ENCODE measurements around the gene RAD54L.

Gene RAD54L

GRCh38 chr1:46278807-46279206 lies 31.2 kb downstream of the RAD54L start:
- Histone ChIP-seq H3K36me3 (ENCODE audit: insufficient read depth, insufficient read length, low read length) (peaks cover 96% of the 10 kb centered on the region), H3K9me3 (ENCODE audit: insufficient read depth, low read length) (no peaks in the 10 kb centered on the region), H3K4me3 (ENCODE audit: insufficient read length, low read depth) (no peak overlapping the region), H3K4me1 (ENCODE audit: insufficient read depth, insufficient read length) (no peaks in the 10 kb centered on the region), H3K9ac (ENCODE audit: insufficient read length, low read depth) (no peak overlapping the region), H3K27me3 (ENCODE audit: insufficient read depth, insufficient read length) (no peaks in the 10 kb centered on the region)
- DNase-seq (ENCODE audit: low read depth, low spot score): no peak
- no peak for TF ChIP-seq YY1 (IDR thresholded peaks at IDR 0.05; ENCODE audit: insufficient read depth, insufficient read length)
- no peak for TF ChIP-seq ZNF274 (IDR thresholded peaks at IDR 0.05; ENCODE audit: low read depth, low read length)
- TF ChIP-seq SUZ12 (IDR thresholded peaks at IDR 0.05; ENCODE audit: extremely low read depth, insufficient read depth, insufficient read length): no peak

- Histone ChIP-seq H3K27me3 (ENCODE audit: insufficient read depth, insufficient read length) (no peaks in the 10 kb centered on the region), H3K4me3 (ENCODE audit: insufficient read length, low read depth) (no peak overlapping the region), H3K9ac (ENCODE audit: insufficient read length, low read depth) (no peak overlapping the region), H3K4me1 (ENCODE audit: insufficient read depth, insufficient read length) (peaks cover 4% of the 10 kb centered on the region), H3K36me3 (ENCODE audit: insufficient read depth, insufficient read length, low read length) (peaks cover 95% of the 10 kb centered on the region), H3K9me3 (ENCODE audit: insufficient read depth, low read length) (no peaks in the 10 kb centered on the region)
- TF ChIP-seq ZNF274 (IDR thresholded peaks at IDR 0.05; ENCODE audit: low read depth, low read length) (no peak), YY1 (IDR thresholded peaks at IDR 0.05; ENCODE audit: insufficient read depth, insufficient read length) (no peak), SUZ12 (IDR thresholded peaks at IDR 0.05; ENCODE audit: extremely low read depth, insufficient read depth, insufficient read length) (no peak)
- DNase-seq (ENCODE audit: low read depth, low spot score): no peak
Observed at GRCh38 chr1:46280092-46280491, 32.5 kb downstream of the RAD54L start.

GRCh38 chr1:46281021-46281420 lies 33.5 kb downstream of the RAD54L start:
- Histone ChIP-seq H3K9me3 (ENCODE audit: insufficient read depth, low read length) (no peaks in the 10 kb centered on the region), H3K4me3 (ENCODE audit: insufficient read length, low read depth) (no peak overlapping the region), H3K4me1 (ENCODE audit: insufficient read depth, insufficient read length) (peaks cover 12% of the 10 kb centered on the region), H3K9ac (ENCODE audit: insufficient read length, low read depth) (no peak overlapping the region), H3K27me3 (ENCODE audit: insufficient read depth, insufficient read length) (no peaks in the 10 kb centered on the region), H3K36me3 (ENCODE audit: insufficient read depth, insufficient read length, low read length) (peaks cover 95% of the 10 kb centered on the region)
- TF ChIP-seq SUZ12 (IDR thresholded peaks at IDR 0.05; ENCODE audit: extremely low read depth, insufficient read depth, insufficient read length): no peak
- no peak for TF ChIP-seq ZNF274 (IDR thresholded peaks at IDR 0.05; ENCODE audit: low read depth, low read length)
- no peak for TF ChIP-seq YY1 (IDR thresholded peaks at IDR 0.05; ENCODE audit: insufficient read depth, insufficient read length)
- DNase-seq (ENCODE audit: low read depth, low spot score): no peak

DNA sequence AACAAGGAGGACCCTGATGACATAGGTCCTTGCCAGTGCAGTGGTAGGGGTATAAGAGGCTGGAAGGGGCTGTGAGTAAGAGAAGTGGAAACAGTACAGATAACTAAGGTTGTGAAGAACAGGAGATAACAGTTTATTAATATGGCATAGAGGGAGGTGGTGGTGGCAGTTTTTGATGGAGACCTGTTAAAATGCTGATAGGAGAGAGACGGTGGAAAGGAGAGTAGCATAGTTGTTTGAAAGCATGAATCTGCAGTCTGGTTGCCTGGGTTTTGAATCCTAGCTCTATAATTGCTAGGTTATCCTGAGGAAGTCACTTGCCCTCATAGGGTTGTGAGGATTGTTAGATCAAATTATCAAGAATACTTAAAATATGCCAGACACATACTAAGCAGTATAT lies 36.5 kb downstream of the RAD54L start:
- Histone ChIP-seq H3K4me3 (ENCODE audit: insufficient read length, low read depth) (no peak overlapping the region), H3K9ac (ENCODE audit: insufficient read length, low read depth) (no peak overlapping the region), H3K9me3 (ENCODE audit: insufficient read depth, low read length) (no peaks in the 10 kb centered on the region), H3K27me3 (ENCODE audit: insufficient read depth, insufficient read length) (no peaks in the 10 kb centered on the region), H3K36me3 (ENCODE audit: insufficient read depth, insufficient read length, low read length) (peaks cover 88% of the 10 kb centered on the region), H3K4me1 (ENCODE audit: insufficient read depth, insufficient read length) (peaks cover 16% of the 10 kb centered on the region)
- no peak for DNase-seq (ENCODE audit: low read depth, low spot score)
- no peak for TF ChIP-seq SUZ12 (IDR thresholded peaks at IDR 0.05; ENCODE audit: extremely low read depth, insufficient read depth, insufficient read length)
- no peak for TF ChIP-seq YY1 (IDR thresholded peaks at IDR 0.05; ENCODE audit: insufficient read depth, insufficient read length)
- TF ChIP-seq ZNF274 (IDR thresholded peaks at IDR 0.05; ENCODE audit: low read depth, low read length): no peak

- Histone ChIP-seq H3K27me3 (ENCODE audit: insufficient read depth, insufficient read length) (no peaks in the 10 kb centered on the region), H3K9ac (ENCODE audit: insufficient read length, low read depth) (no peak overlapping the region), H3K4me3 (ENCODE audit: insufficient read length, low read depth) (no peak overlapping the region), H3K9me3 (ENCODE audit: insufficient read depth, low read length) (no peaks in the 10 kb centered on the region), H3K4me1 (ENCODE audit: insufficient read depth, insufficient read length) (peaks cover 16% of the 10 kb centered on the region), H3K36me3 (ENCODE audit: insufficient read depth, insufficient read length, low read length) (peaks cover 85% of the 10 kb centered on the region)
- no peak for TF ChIP-seq SUZ12 (IDR thresholded peaks at IDR 0.05; ENCODE audit: extremely low read depth, insufficient read depth, insufficient read length)
- no peak for TF ChIP-seq ZNF274 (IDR thresholded peaks at IDR 0.05; ENCODE audit: low read depth, low read length)
- TF ChIP-seq YY1 (IDR thresholded peaks at IDR 0.05; ENCODE audit: insufficient read depth, insufficient read length): no peak
- DNase-seq (ENCODE audit: low read depth, low spot score): no peak
Observed at GRCh38 chr1:46284597-46285564, 37.3 kb downstream of the RAD54L start.

GRCh38 chr1:46285730-46286477 lies 38.3 kb downstream of the RAD54L start:
- TF ChIP-seq YY1 (IDR thresholded peaks at IDR 0.05; ENCODE audit: insufficient read depth, insufficient read length): no peak
- no peak for TF ChIP-seq SUZ12 (IDR thresholded peaks at IDR 0.05; ENCODE audit: extremely low read depth, insufficient read depth, insufficient read length)
- no peak for TF ChIP-seq ZNF274 (IDR thresholded peaks at IDR 0.05; ENCODE audit: low read depth, low read length)
- DNase-seq (ENCODE audit: low read depth, low spot score): no peak
- H3K27me3 ChIP-seq (ENCODE audit: insufficient read depth, insufficient read length): no peaks in the 10 kb centered on the region
- H3K4me3 ChIP-seq (ENCODE audit: insufficient read length, low read depth): no peak overlapping the region
- no peak overlapping the region for H3K9ac ChIP-seq (ENCODE audit: insufficient read length, low read depth)
- H3K9me3 ChIP-seq (ENCODE audit: insufficient read depth, low read length): no peaks in the 10 kb centered on the region
- H3K4me1 ChIP-seq (ENCODE audit: insufficient read depth, insufficient read length): peaks cover 16% of the 10 kb centered on the region
- peaks cover 80% of the 10 kb centered on the region for H3K36me3 ChIP-seq (ENCODE audit: insufficient read depth, insufficient read length, low read length)
